ENCODE data around the gene OR2A5.

Gene OR2A5

DNA sequence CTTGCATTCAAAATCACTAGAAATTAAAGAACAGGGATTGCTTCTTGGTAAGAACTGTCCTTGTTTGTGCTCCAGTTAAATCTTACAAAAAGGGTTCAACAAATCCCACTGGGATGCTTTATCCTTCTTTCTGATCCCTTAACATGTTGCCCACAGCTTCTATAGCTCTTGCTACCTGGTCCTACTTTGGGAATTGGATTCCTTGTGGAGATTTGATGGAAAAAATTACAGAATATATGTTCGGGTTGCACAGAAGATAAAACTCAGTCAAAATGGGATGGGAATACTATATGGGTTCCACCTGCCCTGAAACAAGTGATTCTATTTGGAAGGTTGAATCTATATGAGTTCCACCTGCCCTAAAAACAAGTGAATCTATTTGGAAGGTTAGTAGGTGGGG is 20.8 kb downstream of the OR2A5 start, which contains the start of gene OR2A25:
Gene OR2A25, plus strand, starts transcription at position 301 of the 400 bp plus-strand sequence. CDS start 4,409 bp downstream, outside the sequence.
- Histone ChIP-seq H3K9me3 (ENCODE audit: control insufficient read depth, insufficient read depth, low read length) (no peaks in the 10 kb centered on the region), H3K27ac (ENCODE audit: low read length) (no peak within 1 kb of the TSS), H3K36me3 (ENCODE audit: control insufficient read depth, insufficient read depth, low read length) (no peaks in the 10 kb centered on the region), H3K4me1 (ENCODE audit: control insufficient read depth, insufficient read depth, low read length) (no peaks in the 10 kb centered on the region), H3K27me3 (ENCODE audit: control insufficient read depth, insufficient read depth, low read length) (no peaks in the 10 kb centered on the region), H3K4me3 (ENCODE audit: low read length) (no peak within 1 kb of the TSS)
- no peak for DNase-seq (ENCODE audit: low read depth, low spot score)
- no CpG with 5 or more reads among the region's 1 CpG for whole genome bisulfite sequencing (ENCODE audit: insufficient coverage, insufficient read length)

DNA sequence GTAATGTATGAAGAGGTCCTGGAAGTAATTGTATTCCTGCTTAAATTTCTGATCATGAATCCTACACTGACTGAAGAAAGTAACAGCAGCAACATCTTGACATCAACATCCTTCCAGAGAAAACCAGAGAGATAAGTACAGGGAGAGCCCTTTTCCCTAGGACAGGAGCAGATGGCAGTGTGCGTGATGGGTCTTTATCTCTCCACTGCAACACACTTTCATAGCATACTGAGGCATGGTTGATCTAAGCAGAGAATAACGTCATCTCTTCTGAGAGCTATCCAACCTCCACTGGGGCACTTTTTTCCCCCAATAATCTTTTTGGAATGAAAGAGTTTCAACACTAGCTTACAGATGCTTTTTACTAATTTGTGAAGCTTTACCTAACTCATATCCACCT is 21.2 kb downstream of the OR2A5 start:
- Histone ChIP-seq H3K4me3 (ENCODE audit: low read length) (no peak overlapping the region), H3K27me3 (ENCODE audit: control insufficient read depth, insufficient read depth, low read length) (no peaks in the 10 kb centered on the region), H3K9me3 (ENCODE audit: control insufficient read depth, insufficient read depth, low read length) (no peaks in the 10 kb centered on the region), H3K4me1 (ENCODE audit: control insufficient read depth, insufficient read depth, low read length) (no peaks in the 10 kb centered on the region), H3K36me3 (ENCODE audit: control insufficient read depth, insufficient read depth, low read length) (no peaks in the 10 kb centered on the region), H3K27ac (ENCODE audit: low read length) (no peak overlapping the region)
- DNase-seq (ENCODE audit: low read depth, low spot score): no peak
- no CpG with 5 or more reads among the region's 2 CpGs for WGBS (ENCODE audit: insufficient coverage, insufficient read length)

DNA sequence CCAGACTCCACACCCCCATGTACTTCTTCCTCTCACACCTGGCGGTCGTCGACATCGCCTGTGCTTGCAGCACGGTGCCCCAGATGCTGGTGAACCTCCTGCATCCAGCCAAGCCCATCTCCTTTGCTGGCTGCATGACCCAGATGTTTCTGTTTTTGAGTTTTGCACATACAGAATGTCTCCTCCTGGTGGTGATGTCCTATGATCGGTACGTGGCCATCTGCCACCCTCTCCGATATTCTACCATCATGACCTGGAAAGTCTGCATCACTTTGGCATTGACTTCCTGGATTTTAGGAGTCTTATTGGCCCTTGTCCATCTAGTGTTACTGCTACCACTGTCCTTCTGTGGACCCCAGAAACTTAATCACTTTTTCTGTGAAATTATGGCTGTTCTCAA is 25.6 kb downstream of the OR2A5 start:
- H3K4me1 ChIP-seq (ENCODE audit: control insufficient read depth, insufficient read depth, low read length): no peaks in the 10 kb centered on the region
- WGBS (ENCODE audit: insufficient coverage, insufficient read length): no CpG with 5 or more reads among the region's 8 CpGs
- no peak overlapping the region for H3K27ac ChIP-seq (ENCODE audit: low read length)
- DNase-seq (ENCODE audit: low read depth, low spot score): no peak
- H3K36me3 ChIP-seq (ENCODE audit: control insufficient read depth, insufficient read depth, low read length): no peaks in the 10 kb centered on the region
- no peaks in the 10 kb centered on the region for H3K9me3 ChIP-seq (ENCODE audit: control insufficient read depth, insufficient read depth, low read length)
- H3K4me3 ChIP-seq (ENCODE audit: low read length): no peak overlapping the region
- no peaks in the 10 kb centered on the region for H3K27me3 ChIP-seq (ENCODE audit: control insufficient read depth, insufficient read depth, low read length)

GRCh38 chr7:144085978-144086377 is 37.2 kb downstream of the OR2A5 start, which contains the start of gene OR2A12:
TSS of gene OR2A12 (plus strand) at chr7:144086278. CDS start at chr7:144095108, 8,830 bp downstream.
- Histone ChIP-seq H3K27me3 (ENCODE audit: control insufficient read depth, insufficient read depth, low read length) (no peaks in the 10 kb centered on the region), H3K9me3 (ENCODE audit: control insufficient read depth, insufficient read depth, low read length) (no peaks in the 10 kb centered on the region), H3K4me1 (ENCODE audit: control insufficient read depth, insufficient read depth, low read length) (no peaks in the 10 kb centered on the region), H3K36me3 (ENCODE audit: control insufficient read depth, insufficient read depth, low read length) (no peaks in the 10 kb centered on the region), H3K27ac (ENCODE audit: low read length) (no peak within 1 kb of the TSS), H3K4me3 (ENCODE audit: low read length) (no peak within 1 kb of the TSS)
- no CpG with 5 or more reads among the region's 2 CpGs for WGBS (ENCODE audit: insufficient coverage, insufficient read length)
- DNase-seq (ENCODE audit: low read depth, low spot score): no peak

- H3K27me3 ChIP-seq (ENCODE audit: control insufficient read depth, insufficient read depth, low read length): no peaks in the 10 kb centered on the region
- no peaks in the 10 kb centered on the region for H3K4me1 ChIP-seq (ENCODE audit: control insufficient read depth, insufficient read depth, low read length)
- H3K27ac ChIP-seq (ENCODE audit: low read length): no peak overlapping the region
- H3K4me3 ChIP-seq (ENCODE audit: low read length): no peak overlapping the region
- H3K36me3 ChIP-seq (ENCODE audit: control insufficient read depth, insufficient read depth, low read length): no peaks in the 10 kb centered on the region
- WGBS (ENCODE audit: insufficient coverage, insufficient read length): no CpG with 5 or more reads among the region's 4 CpGs
- DNase-seq (ENCODE audit: low read depth, low spot score): no peak
- H3K9me3 ChIP-seq (ENCODE audit: control insufficient read depth, insufficient read depth, low read length): no peaks in the 10 kb centered on the region
Measured at GRCh38 chr7:144086730-144087129, 38.0 kb downstream of the OR2A5 start.

- Histone ChIP-seq H3K4me1 (ENCODE audit: control insufficient read depth, insufficient read depth, low read length) (no peaks in the 10 kb centered on the region), H3K36me3 (ENCODE audit: control insufficient read depth, insufficient read depth, low read length) (no peaks in the 10 kb centered on the region), H3K9me3 (ENCODE audit: control insufficient read depth, insufficient read depth, low read length) (no peaks in the 10 kb centered on the region), H3K27me3 (ENCODE audit: control insufficient read depth, insufficient read depth, low read length) (no peaks in the 10 kb centered on the region), H3K27ac (ENCODE audit: low read length) (no peak overlapping the region), H3K4me3 (ENCODE audit: low read length) (no peak overlapping the region)
- WGBS (ENCODE audit: insufficient coverage, insufficient read length): no CpG with 5 or more reads among the region's 1 CpG
- no peak for DNase-seq (ENCODE audit: low read depth, low spot score)
Measured at GRCh38 chr7:144087230-144087629, 38.5 kb downstream of the OR2A5 start.

DNA sequence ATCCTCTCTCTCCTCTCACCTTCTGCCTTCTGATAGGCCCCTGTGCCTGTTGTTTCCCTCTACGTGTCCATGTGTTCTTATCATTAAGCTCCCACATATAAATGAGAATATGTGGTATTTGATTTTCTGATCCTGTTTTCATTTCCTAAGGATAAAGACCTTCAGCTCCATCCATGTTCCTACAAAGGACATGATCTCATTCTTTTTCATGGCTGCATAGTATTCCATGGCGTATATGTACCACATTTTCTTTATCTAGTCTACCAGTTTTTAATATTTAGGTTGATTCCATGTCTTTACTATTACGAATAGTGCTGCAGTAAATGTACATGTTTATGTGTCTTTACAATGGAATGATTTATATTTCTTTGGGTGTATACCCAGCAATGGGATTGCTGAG is 41.9 kb downstream of the OR2A5 start:
- no peak for DNase-seq (ENCODE audit: low read depth, low spot score)
- no peak overlapping the region for H3K27ac ChIP-seq (ENCODE audit: low read length)
- WGBS (ENCODE audit: insufficient coverage, insufficient read length): no CpG with 5 or more reads among the region's 3 CpGs
- no peaks in the 10 kb centered on the region for H3K4me1 ChIP-seq (ENCODE audit: control insufficient read depth, insufficient read depth, low read length)
- H3K4me3 ChIP-seq (ENCODE audit: low read length): no peak overlapping the region
- no peaks in the 10 kb centered on the region for H3K27me3 ChIP-seq (ENCODE audit: control insufficient read depth, insufficient read depth, low read length)
- no peaks in the 10 kb centered on the region for H3K9me3 ChIP-seq (ENCODE audit: control insufficient read depth, insufficient read depth, low read length)
- no peaks in the 10 kb centered on the region for H3K36me3 ChIP-seq (ENCODE audit: control insufficient read depth, insufficient read depth, low read length)

GRCh38 chr7:144098776-144099175 is 50.0 kb downstream of the OR2A5 start:
- no peaks in the 10 kb centered on the region for H3K9me3 ChIP-seq (ENCODE audit: control insufficient read depth, insufficient read depth, low read length)
- H3K4me3 ChIP-seq (ENCODE audit: low read length): no peak overlapping the region
- no peaks in the 10 kb centered on the region for H3K27me3 ChIP-seq (ENCODE audit: control insufficient read depth, insufficient read depth, low read length)
- no peak overlapping the region for H3K27ac ChIP-seq (ENCODE audit: low read length)
- DNase-seq (ENCODE audit: low read depth, low spot score): no peak
- H3K4me1 ChIP-seq (ENCODE audit: control insufficient read depth, insufficient read depth, low read length): no peaks in the 10 kb centered on the region
- H3K36me3 ChIP-seq (ENCODE audit: control insufficient read depth, insufficient read depth, low read length): no peaks in the 10 kb centered on the region

- H3K36me3 ChIP-seq (ENCODE audit: control insufficient read depth, insufficient read depth, low read length): no peaks in the 10 kb centered on the region
- no peak overlapping the region for H3K4me3 ChIP-seq (ENCODE audit: low read length)
- WGBS (ENCODE audit: insufficient coverage, insufficient read length): no CpG with 5 or more reads among the region's 3 CpGs
- H3K27ac ChIP-seq (ENCODE audit: low read length): no peak overlapping the region
- H3K4me1 ChIP-seq (ENCODE audit: control insufficient read depth, insufficient read depth, low read length): no peaks in the 10 kb centered on the region
- DNase-seq (ENCODE audit: low read depth, low spot score): no peak
- no peaks in the 10 kb centered on the region for H3K27me3 ChIP-seq (ENCODE audit: control insufficient read depth, insufficient read depth, low read length)
- no peaks in the 10 kb centered on the region for H3K9me3 ChIP-seq (ENCODE audit: control insufficient read depth, insufficient read depth, low read length)
Measured at GRCh38 chr7:144100607-144101006, 51.9 kb downstream of the OR2A5 start.

DNA sequence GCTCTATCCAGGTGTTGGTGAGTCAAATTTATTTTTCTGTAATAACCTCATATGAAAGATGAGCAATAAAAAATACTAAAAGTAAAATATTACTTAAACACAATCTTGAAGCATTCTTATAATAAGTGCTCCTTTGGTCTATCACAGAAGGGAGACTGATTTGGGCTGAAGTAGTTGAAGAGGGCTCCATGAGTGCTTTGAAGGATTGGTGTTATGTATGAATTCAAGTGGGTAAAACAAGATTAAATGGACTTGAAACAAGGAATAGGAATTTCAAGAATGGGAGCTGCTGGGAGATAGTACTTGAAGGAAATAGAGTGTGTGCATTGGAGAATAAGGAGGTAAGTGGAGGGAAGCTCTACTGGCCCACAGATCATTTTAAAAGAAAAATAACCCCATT is 53.3 kb downstream of the OR2A5 start:
- no peaks in the 10 kb centered on the region for H3K9me3 ChIP-seq (ENCODE audit: control insufficient read depth, insufficient read depth, low read length)
- H3K4me1 ChIP-seq (ENCODE audit: control insufficient read depth, insufficient read depth, low read length): no peaks in the 10 kb centered on the region
- no peak overlapping the region for H3K4me3 ChIP-seq (ENCODE audit: low read length)
- H3K36me3 ChIP-seq (ENCODE audit: control insufficient read depth, insufficient read depth, low read length): no peaks in the 10 kb centered on the region
- DNase-seq (ENCODE audit: low read depth, low spot score): no peak
- no peaks in the 10 kb centered on the region for H3K27me3 ChIP-seq (ENCODE audit: control insufficient read depth, insufficient read depth, low read length)
- no peak overlapping the region for H3K27ac ChIP-seq (ENCODE audit: low read length)

- no peak for DNase-seq (ENCODE audit: low read depth, low spot score)
- H3K9me3 ChIP-seq (ENCODE audit: control insufficient read depth, insufficient read depth, low read length): no peaks in the 10 kb centered on the region
- H3K27me3 ChIP-seq (ENCODE audit: control insufficient read depth, insufficient read depth, low read length): no peaks in the 10 kb centered on the region
- H3K36me3 ChIP-seq (ENCODE audit: control insufficient read depth, insufficient read depth, low read length): no peaks in the 10 kb centered on the region
- H3K27ac ChIP-seq (ENCODE audit: low read length): no peak overlapping the region
- no peak overlapping the region for H3K4me3 ChIP-seq (ENCODE audit: low read length)
- no peaks in the 10 kb centered on the region for H3K4me1 ChIP-seq (ENCODE audit: control insufficient read depth, insufficient read depth, low read length)
Measured at GRCh38 chr7:144105211-144105610, 56.5 kb downstream of the OR2A5 start.
